Measurements from ENCODE around the gene BMAL1. TPM values are rescaled to one million over a fixed set of nuclear protein-coding genes. Genes with fewer than 3 reads are reported as not detected.

The BMAL1 gene
- total RNA-seq, 4 donors from 2014 or later = 15.8 to 125 (median 24.4) TPM

- intact Hi-C loops (cut with DNase I; ENCODE audit: low total_unique reads) = no loop called here
- Histone ChIP-seq H3K4me1 (no peaks in the 10 kb centered on the region), H3K36me3 (no peaks in the 10 kb centered on the region), H3K27me3 (no peaks in the 10 kb centered on the region), H3K27ac (no peak overlapping the region), H3K9me3 (no peaks in the 10 kb centered on the region), H3K4me3 (no peak overlapping the region)
- no peak for DNase-seq
- TF ChIP-seq POLR2A (IDR thresholded peaks at IDR 0.05) (no peak), CTCF (IDR thresholded peaks at IDR 0.05) (no peak)
These were observed 41.7 kb upstream of the BMAL1 start for GRCh38 chr11:13235895-13236294.

GRCh38 chr11:13236626-13237025 is 41.0 kb upstream of the BMAL1 start:
- H3K27me3 ChIP-seq = no peaks in the 10 kb centered on the region
- TF ChIP-seq POLR2A (IDR thresholded peaks at IDR 0.05) = no peak
- TF ChIP-seq CTCF (IDR thresholded peaks at IDR 0.05) = no peak
- no peaks in the 10 kb centered on the region for H3K4me1 ChIP-seq
- H3K27ac ChIP-seq = no peak overlapping the region
- H3K36me3 ChIP-seq = no peaks in the 10 kb centered on the region
- no peak overlapping the region for H3K4me3 ChIP-seq
- intact Hi-C loops (cut with DNase I; ENCODE audit: low total_unique reads) = no loop called here
- H3K9me3 ChIP-seq = no peaks in the 10 kb centered on the region
- DNase-seq = no peak

GRCh38 chr11:13237761-13238160 is 39.8 kb upstream of the BMAL1 start:
- Histone ChIP-seq H3K4me3 (no peak overlapping the region), H3K36me3 (no peaks in the 10 kb centered on the region), H3K27me3 (no peaks in the 10 kb centered on the region), H3K4me1 (no peaks in the 10 kb centered on the region), H3K27ac (no peak overlapping the region), H3K9me3 (no peaks in the 10 kb centered on the region)
- no peak for DNase-seq
- intact Hi-C loops (cut with DNase I; ENCODE audit: low total_unique reads) = no loop called here
- no peak for TF ChIP-seq CTCF (IDR thresholded peaks at IDR 0.05)
- TF ChIP-seq POLR2A (IDR thresholded peaks at IDR 0.05) = no peak

GRCh38 chr11:13238879-13239514 is 38.6 kb upstream of the BMAL1 start:
- H3K27me3 ChIP-seq = no peaks in the 10 kb centered on the region
- no peaks in the 10 kb centered on the region for H3K9me3 ChIP-seq
- peak in 1 of 2 donors; percentile 22 for DNase-seq
- intact Hi-C loops (cut with DNase I; ENCODE audit: low total_unique reads) = no loop called here
- H3K4me1 ChIP-seq = no peaks in the 10 kb centered on the region
- no peaks in the 10 kb centered on the region for H3K36me3 ChIP-seq
- no peak overlapping the region for H3K27ac ChIP-seq
- no peak overlapping the region for H3K4me3 ChIP-seq
- TF ChIP-seq POLR2A (IDR thresholded peaks at IDR 0.05) (no peak), CTCF (IDR thresholded peaks at IDR 0.05) (peak; percentile 37 to 50 (median 40))

GRCh38 chr11:13242564-13242963 is 35.0 kb upstream of the BMAL1 start:
- no peaks in the 10 kb centered on the region for H3K9me3 ChIP-seq
- no peaks in the 10 kb centered on the region for H3K27me3 ChIP-seq
- H3K4me1 ChIP-seq = no peaks in the 10 kb centered on the region
- no peak overlapping the region for H3K4me3 ChIP-seq
- intact Hi-C loops (cut with DNase I; ENCODE audit: low total_unique reads) = no loop called here
- no peak overlapping the region for H3K27ac ChIP-seq
- DNase-seq = no peak
- TF ChIP-seq CTCF (IDR thresholded peaks at IDR 0.05) (no peak), POLR2A (IDR thresholded peaks at IDR 0.05) (no peak)
- H3K36me3 ChIP-seq = no peaks in the 10 kb centered on the region

Data from uterus (tissue), 4 donors.